Measurements from ENCODE around the gene C7orf57.

The C7orf57 gene

DNA sequence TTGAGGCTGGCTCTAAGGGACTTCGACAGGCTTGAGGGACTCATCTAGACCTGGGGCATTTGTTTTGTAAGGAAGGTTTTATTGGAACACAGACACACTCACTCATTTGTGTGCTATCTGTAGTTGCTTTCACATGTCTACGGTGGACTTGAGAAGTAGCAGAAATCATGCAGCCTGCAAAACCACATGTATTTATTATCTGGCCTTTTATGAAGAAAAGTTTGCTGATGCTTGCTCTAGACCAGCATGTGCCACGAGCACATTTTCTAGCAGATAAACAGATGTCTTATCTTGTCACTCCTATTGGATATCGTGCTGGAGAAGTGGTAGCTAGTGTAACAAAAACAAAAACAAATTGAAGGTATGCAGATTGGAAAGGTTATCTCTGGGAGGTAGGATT lies 63.5 kb downstream of the C7orf57 start:
- no peak for DNase-seq (ENCODE audit: low read depth)

GRCh38 chr7:48099781-48100180 lies 64.4 kb downstream of the C7orf57 start:
- DNase-seq (ENCODE audit: low read depth), result no peak
- TF ChIP-seq, protein P1, sequence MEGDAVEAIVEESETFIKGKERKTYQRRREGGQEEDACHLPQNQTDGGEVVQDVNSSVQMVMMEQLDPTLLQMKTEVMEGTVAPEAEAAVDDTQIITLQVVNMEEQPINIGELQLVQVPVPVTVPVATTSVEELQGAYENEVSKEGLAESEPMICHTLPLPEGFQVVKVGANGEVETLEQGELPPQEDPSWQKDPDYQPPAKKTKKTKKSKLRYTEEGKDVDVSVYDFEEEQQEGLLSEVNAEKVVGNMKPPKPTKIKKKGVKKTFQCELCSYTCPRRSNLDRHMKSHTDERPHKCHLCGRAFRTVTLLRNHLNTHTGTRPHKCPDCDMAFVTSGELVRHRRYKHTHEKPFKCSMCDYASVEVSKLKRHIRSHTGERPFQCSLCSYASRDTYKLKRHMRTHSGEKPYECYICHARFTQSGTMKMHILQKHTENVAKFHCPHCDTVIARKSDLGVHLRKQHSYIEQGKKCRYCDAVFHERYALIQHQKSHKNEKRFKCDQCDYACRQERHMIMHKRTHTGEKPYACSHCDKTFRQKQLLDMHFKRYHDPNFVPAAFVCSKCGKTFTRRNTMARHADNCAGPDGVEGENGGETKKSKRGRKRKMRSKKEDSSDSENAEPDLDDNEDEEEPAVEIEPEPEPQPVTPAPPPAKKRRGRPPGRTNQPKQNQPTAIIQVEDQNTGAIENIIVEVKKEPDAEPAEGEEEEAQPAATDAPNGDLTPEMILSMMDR (IDR thresholded peaks at IDR 0.05; ENCODE audit: control insufficient read depth, extremely low read depth, insufficient read depth), result no peak
- H3K4me3 ChIP-seq (ENCODE audit: low read depth, low read length), result no peak overlapping the region

More for the DNA sequence above, 63.5 kb downstream of the C7orf57 start:
- TF ChIP-seq, protein P1 (IDR thresholded peaks at IDR 0.05; ENCODE audit: control insufficient read depth, extremely low read depth, insufficient read depth), result no peak
- H3K4me3 ChIP-seq (ENCODE audit: low read depth, low read length), result no peak overlapping the region

DNA sequence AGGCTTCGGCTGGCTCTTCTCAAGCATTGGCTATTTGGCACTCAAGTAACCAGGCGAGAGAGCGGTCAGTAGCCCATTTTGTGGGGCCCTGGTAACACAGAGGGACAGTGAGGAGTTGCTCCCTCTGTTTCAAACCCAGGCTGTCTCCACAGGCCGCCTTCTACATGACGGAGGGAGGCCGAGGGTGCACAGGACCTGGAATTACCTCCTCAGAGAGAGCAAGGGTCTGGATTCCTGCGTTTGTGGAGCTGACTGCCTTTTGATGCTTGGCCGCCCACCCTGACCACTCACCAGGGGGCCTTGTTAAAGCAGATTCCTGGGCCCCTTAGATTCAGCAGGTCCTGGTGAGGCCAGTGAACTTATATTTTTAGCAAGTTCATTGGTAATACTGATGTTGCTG lies 66.0 kb downstream of the C7orf57 start:
- DNase-seq (ENCODE audit: low read depth), result no peak
- H3K4me3 ChIP-seq (ENCODE audit: low read depth, low read length), result no peak overlapping the region
- TF ChIP-seq, protein P1 (IDR thresholded peaks at IDR 0.05; ENCODE audit: control insufficient read depth, extremely low read depth, insufficient read depth), result no peak

- no peak overlapping the region for H3K4me3 ChIP-seq (ENCODE audit: low read depth, low read length)
- DNase-seq (ENCODE audit: low read depth), result no peak
- TF ChIP-seq, protein P1 (IDR thresholded peaks at IDR 0.05; ENCODE audit: control insufficient read depth, extremely low read depth, insufficient read depth), result peak; percentile 21
Observed at GRCh38 chr7:48101968-48102367, 66.6 kb downstream of the C7orf57 start.

GRCh38 chr7:48102530-48102929 lies 67.2 kb downstream of the C7orf57 start:
- TF ChIP-seq, protein P1 (IDR thresholded peaks at IDR 0.05; ENCODE audit: control insufficient read depth, extremely low read depth, insufficient read depth), result no peak
- no peak for DNase-seq (ENCODE audit: low read depth)

DNA sequence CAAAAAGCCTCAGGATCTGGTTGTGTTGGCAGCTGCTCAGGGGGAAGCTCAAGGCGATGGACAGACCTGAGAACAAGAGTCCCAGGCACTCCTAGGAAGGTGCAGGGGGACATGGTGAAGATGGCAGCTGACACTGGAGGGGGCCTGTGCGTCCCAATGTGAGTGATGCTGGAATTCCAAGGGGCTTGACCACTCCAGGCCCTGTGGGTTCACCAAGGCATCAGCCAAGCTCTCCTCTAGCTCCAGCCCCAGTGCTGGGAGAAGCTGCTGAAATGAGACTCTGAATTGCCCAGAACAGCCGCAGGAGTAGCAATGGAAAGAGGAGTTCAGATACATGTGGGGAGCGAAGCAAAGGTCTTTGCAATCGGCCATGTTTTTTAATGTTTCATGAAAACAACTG lies 69.7 kb downstream of the C7orf57 start:
- no peak for DNase-seq (ENCODE audit: low read depth)
- TF ChIP-seq, protein P1 (IDR thresholded peaks at IDR 0.05; ENCODE audit: control insufficient read depth, extremely low read depth, insufficient read depth), result no peak
- no peak overlapping the region for H3K4me3 ChIP-seq (ENCODE audit: low read depth, low read length)

More at GRCh38 chr7:48102530-48102929, 67.2 kb downstream of the C7orf57 start:
- H3K4me3 ChIP-seq (ENCODE audit: low read depth, low read length), result no peak overlapping the region

DNA sequence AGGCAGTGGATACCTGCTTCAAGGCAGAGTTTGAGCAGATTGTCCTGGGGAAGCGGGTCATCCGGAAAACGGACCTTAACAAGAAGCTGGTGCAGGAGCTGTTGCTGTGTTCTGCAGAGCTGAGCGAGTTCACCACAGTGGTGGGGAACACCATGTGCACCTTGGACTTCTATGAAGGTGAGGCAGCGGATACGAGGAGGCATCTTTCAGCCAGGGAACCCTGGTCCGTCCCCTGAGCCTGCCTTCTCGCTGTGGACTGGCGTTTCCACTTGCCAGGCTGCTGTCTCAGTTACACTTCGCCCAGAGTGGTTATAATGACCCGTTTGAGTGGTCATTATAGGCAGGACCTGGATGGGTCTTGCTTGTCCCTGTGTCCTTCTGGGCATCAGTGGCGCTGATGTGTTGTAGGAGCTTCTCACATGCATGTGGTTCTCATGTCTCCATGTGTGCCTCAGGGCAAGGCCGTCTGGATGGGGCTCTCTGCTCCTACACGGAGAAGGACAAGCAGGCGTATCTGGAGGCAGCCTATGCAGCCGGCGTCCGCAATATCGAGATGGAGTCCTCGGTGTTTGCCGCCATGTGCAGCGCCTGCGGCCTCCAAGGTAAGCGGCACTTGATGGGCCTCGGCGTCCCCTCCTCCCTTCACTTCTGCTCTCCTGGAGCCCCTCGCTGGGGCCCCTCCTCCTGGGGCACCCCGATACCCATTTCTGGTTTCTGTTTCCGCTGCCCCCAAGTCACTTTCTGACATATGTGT lies 71.7 kb downstream of the C7orf57 start:
- TF ChIP-seq, protein P1 (IDR thresholded peaks at IDR 0.05; ENCODE audit: control insufficient read depth, extremely low read depth, insufficient read depth), result no peak
- H3K4me3 ChIP-seq (ENCODE audit: low read depth, low read length), result no peak overlapping the region

More for the DNA sequence above, 71.7 kb downstream of the C7orf57 start:
- no peak for DNase-seq (ENCODE audit: low read depth)

Measured in LNCaP clone FGC (cell line).